Measurements from ENCODE around the gene TAAR8. TPM values are rescaled to one million over a fixed set of nuclear protein-coding genes. Genes with fewer than 3 reads are reported as not detected.

TAAR8 gene
- total RNA-seq, 1 donor from 2014 or later: not detected

DNA sequence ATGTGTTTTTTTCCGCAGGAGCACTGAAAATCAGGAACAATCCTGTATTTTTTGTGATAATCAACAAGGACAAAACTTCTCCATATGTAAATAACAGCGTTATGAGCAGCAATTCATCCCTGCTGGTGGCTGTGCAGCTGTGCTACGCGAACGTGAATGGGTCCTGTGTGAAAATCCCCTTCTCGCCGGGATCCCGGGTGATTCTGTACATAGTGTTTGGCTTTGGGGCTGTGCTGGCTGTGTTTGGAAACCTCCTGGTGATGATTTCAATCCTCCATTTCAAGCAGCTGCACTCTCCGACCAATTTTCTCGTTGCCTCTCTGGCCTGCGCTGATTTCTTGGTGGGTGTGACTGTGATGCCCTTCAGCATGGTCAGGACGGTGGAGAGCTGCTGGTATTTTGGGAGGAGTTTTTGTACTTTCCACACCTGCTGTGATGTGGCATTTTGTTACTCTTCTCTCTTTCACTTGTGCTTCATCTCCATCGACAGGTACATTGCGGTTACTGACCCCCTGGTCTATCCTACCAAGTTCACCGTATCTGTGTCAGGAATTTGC, 17.8 kb downstream of the TAAR8 start, which contains the start of gene TAAR6:
TAAR6 (plus strand) TSS at position 102 of the 557 bp plus-strand sequence; CDS start at position 102, 0 bp downstream.
- TF ChIP-seq CTCF (IDR thresholded peaks at IDR 0.05): no peak
- ATAC-seq (no peak), DNase-seq (no peak)
- H3K27me3 ChIP-seq (ENCODE audit: low read depth): peaks cover 6% of the 10 kb centered on the region
- no peaks in the 10 kb centered on the region for H3K36me3 ChIP-seq
- H3K9me3 ChIP-seq: no peaks in the 10 kb centered on the region
- no peaks in the 10 kb centered on the region for H3K4me1 ChIP-seq
- intact Hi-C loops (cut with DNase I): no loop called here
- no peak within 1 kb of the TSS for H3K27ac ChIP-seq
- H3K4me3 ChIP-seq: no peak within 1 kb of the TSS

DNA sequence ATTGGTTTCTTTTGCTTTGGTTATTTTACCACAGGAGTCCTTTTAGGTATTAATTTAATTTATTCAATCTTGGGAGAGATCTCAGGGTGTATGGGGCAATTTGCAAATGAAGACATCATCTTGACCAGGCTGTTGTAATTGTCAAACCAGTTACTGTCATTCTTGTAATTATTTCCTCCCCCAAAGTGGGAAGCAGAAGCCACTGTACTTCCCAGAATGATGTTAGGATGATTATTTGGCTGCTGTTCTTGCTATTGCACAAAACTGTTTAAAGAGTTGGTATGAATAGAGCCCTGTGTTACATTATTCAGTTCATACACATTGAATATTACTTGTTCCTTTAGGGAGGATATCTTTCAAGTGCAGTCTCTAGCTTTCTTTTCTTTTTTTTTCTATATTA, 19.3 kb downstream of the TAAR8 start:
- intact Hi-C loops (cut with DNase I): no loop called here
- H3K36me3 ChIP-seq: no peaks in the 10 kb centered on the region
- no peak for ATAC-seq
- H3K4me3 ChIP-seq: no peak overlapping the region
- H3K4me1 ChIP-seq: no peaks in the 10 kb centered on the region
- no peak for DNase-seq
- TF ChIP-seq CTCF (IDR thresholded peaks at IDR 0.05): no peak
- no peaks in the 10 kb centered on the region for H3K27me3 ChIP-seq (ENCODE audit: low read depth)
- no peak overlapping the region for H3K27ac ChIP-seq
- no peaks in the 10 kb centered on the region for H3K9me3 ChIP-seq

- Histone ChIP-seq H3K9me3 (no peaks in the 10 kb centered on the region), H3K4me3 (no peak overlapping the region), H3K27ac (no peak overlapping the region), H3K27me3 (ENCODE audit: low read depth) (no peaks in the 10 kb centered on the region), H3K4me1 (no peaks in the 10 kb centered on the region), H3K36me3 (no peaks in the 10 kb centered on the region)
- TF ChIP-seq CTCF (IDR thresholded peaks at IDR 0.05): no peak
- DNase-seq (no peak), ATAC-seq (no peak)
- intact Hi-C loops (cut with DNase I): no loop called here
Measured at GRCh38 chr6:132584698-132585097, 32.2 kb downstream of the TAAR8 start.

GRCh38 chr6:132587424-132587823, 35.0 kb downstream of the TAAR8 start:
- Histone ChIP-seq H3K27ac (no peak overlapping the region), H3K36me3 (no peaks in the 10 kb centered on the region), H3K4me1 (no peaks in the 10 kb centered on the region), H3K9me3 (no peaks in the 10 kb centered on the region), H3K27me3 (ENCODE audit: low read depth) (no peaks in the 10 kb centered on the region), H3K4me3 (no peak overlapping the region)
- TF ChIP-seq CTCF (IDR thresholded peaks at IDR 0.05): no peak
- no peak for DNase-seq
- ATAC-seq: peak; percentile 60 to 78
- intact Hi-C loops (cut with DNase I): no loop called here

DNA sequence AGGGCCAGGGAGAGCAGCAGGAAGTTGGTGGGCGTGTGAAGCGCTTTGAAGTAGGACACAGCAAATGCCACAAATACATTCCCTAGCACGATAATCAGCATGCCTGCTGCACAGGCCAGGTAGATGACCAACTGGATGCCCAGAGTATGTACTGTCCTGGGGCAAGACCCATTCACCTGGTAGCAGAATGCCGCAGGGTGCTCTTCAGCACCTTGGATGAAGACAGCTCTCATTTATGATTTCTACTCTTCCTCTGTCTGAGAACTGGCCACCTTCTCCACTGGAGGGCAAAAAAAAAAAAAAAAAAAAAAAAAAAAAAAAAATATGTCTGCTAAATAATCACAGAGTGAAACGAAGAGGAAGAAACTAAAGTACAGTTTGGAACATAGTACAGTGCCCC, 37.0 kb downstream of the TAAR8 start, which contains the start of gene TAAR5:
TAAR5 (minus strand) TSS at position 288 of the 400 bp plus-strand sequence; CDS start at position 233, 55 bp downstream.
- ATAC-seq (no peak), DNase-seq (no peak)
- no peaks in the 10 kb centered on the region for H3K27me3 ChIP-seq (ENCODE audit: low read depth)
- no peak within 1 kb of the TSS for H3K27ac ChIP-seq
- no peaks in the 10 kb centered on the region for H3K4me1 ChIP-seq
- H3K36me3 ChIP-seq: no peaks in the 10 kb centered on the region
- no peak within 1 kb of the TSS for H3K4me3 ChIP-seq
- intact Hi-C loops (cut with DNase I): no loop called here
- TF ChIP-seq CTCF (IDR thresholded peaks at IDR 0.05): no peak
- no peaks in the 10 kb centered on the region for H3K9me3 ChIP-seq
